Measurements from ENCODE around the gene OR51B2. TPM values are rescaled to one million over a fixed set of nuclear protein-coding genes. Genes with fewer than 3 reads are reported as not detected.

Gene OR51B2
- total RNA-seq, 8 experiments from 2014 or later, result 0.23 to 0.36 TPM; not detected in 6

DNA sequence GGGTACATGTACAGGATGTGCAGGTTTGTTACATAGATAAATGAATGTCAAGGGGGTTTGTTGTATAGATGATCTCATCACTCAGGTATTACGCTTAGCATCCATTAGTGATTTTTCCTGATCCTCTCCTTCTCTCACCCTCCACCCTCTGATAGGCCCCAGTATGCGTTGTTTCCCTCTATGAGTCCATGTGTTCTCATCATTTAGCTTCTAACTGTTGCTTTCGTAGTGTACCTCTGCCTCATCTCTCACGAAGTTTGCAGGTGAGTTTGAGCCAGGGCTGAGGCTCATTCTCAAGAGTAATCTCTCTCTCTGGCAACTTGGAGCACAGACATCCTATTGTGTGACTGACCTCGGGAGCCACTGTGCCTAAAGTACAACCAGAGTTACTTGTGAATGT is 49.7 kb downstream of the OR51B2 start:
- ATAC-seq (replicated peaks in 6 of 8), result no peak
- no peak overlapping the region for H3K27ac ChIP-seq
- in situ Hi-C loops (cut with MboI; ENCODE audit: low pct_unique_long_range_greater_than_20kb in 2 of 9, low sequenced_read_pairs in 9 of 9, unreplicated experiment in 9 of 9), result no loop called here

More for the DNA sequence above, 49.7 kb downstream of the OR51B2 start:
- no peaks in the 10 kb centered on the region for H3K4me1 ChIP-seq (replicated peaks in 1 of 2)
- WGBS, 10 experiments, result 61 to 100% (median 79%) methylated on average over 1 to 5 of the region's 5 CpGs; no CpG with 5 or more reads in 1 of the 10 experiments
- H3K4me3 ChIP-seq, result no peak overlapping the region

Other genes with a start within 250 kb of the OR51B2 start
- gene OR52A5, start 185.9 kb downstream of the OR51B2 start, total RNA-seq, result 1 to 10 TPM in 1 of 8 experiments, under 1 TPM in 5, not detected in 2; 0.04 to 1.6 (median 0.18) TPM
- under 1 TPM in 7 of 8 experiments, not detected in 1; under 0.01 to 0.56 (median 0.05) TPM for gene OR52A1, start 169.5 kb downstream of the OR51B2 start, total RNA-seq
- under 1 TPM in 3 of 8 experiments, not detected in 5; 0.37 to 0.85 (median 0.46) TPM for gene OR51V1, start 123.6 kb downstream of the OR51B2 start, total RNA-seq
- gene HBB, start 97.2 kb downstream of the OR51B2 start, total RNA-seq, result under 1 TPM in 1 of 8 experiments, not detected in 7; 0.71 TPM
- under 1 TPM in 1 of 8 experiments, not detected in 7; 0.46 TPM for gene HBD, start 89.8 kb downstream of the OR51B2 start, total RNA-seq
- gene HBG1, start 74.4 kb downstream of the OR51B2 start, total RNA-seq, result under 1 TPM in 1 of 8 experiments, not detected in 7; 0.25 TPM
- gene HBG2, start 69.5 kb downstream of the OR51B2 start, total RNA-seq, result not detected
- under 1 TPM in 1 of 8 experiments, not detected in 7; 0.50 TPM for gene HBE1, start 54.4 kb downstream of the OR51B2 start, total RNA-seq
- under 1 TPM in 3 of 8 experiments, not detected in 5; 0.52 to 0.90 (median 0.61) TPM for gene OR51B4, start 22.4 kb downstream of the OR51B2 start, total RNA-seq
- under 1 TPM in 6 of 8 experiments, not detected in 2; 0.25 to 0.92 (median 0.51) TPM for gene OR51B5, start 19.2 kb upstream of the OR51B2 start, total RNA-seq
- under 1 TPM in 4 of 8 experiments, not detected in 4; 0.21 to 0.55 (median 0.32) TPM for gene OR51B6, start 27.2 kb upstream of the OR51B2 start, total RNA-seq
- gene OR51M1, start 59.5 kb upstream of the OR51B2 start, total RNA-seq, result under 1 TPM in 7 of 8 experiments, not detected in 1; 0.05 to 0.66 (median 0.20) TPM
- gene OR51Q1, start 97.8 kb upstream of the OR51B2 start, total RNA-seq, result 1 to 10 TPM in 1 of 8 experiments, under 1 TPM in 4, not detected in 3; 0.11 to 1.2 (median 0.46) TPM
- gene OR51I1, start 117.2 kb upstream of the OR51B2 start, total RNA-seq, result under 1 TPM in 4 of 8 experiments, not detected in 4; 0.16 to 0.66 (median 0.49) TPM
- gene OR51I2, start 125.0 kb upstream of the OR51B2 start, total RNA-seq, result under 1 TPM in 6 of 8 experiments, not detected in 2; 0.11 to 0.47 (median 0.16) TPM
- under 1 TPM in 5 of 8 experiments, not detected in 3; 0.22 to 0.57 (median 0.40) TPM for gene OR52D1, start 164.4 kb upstream of the OR51B2 start, total RNA-seq
- gene UBQLN3, start 185.7 kb upstream of the OR51B2 start, total RNA-seq, result under 1 TPM in 7 of 8 experiments, not detected in 1; 0.11 to 0.52 (median 0.23) TPM
- gene UBQLNL, start 192.4 kb upstream of the OR51B2 start, total RNA-seq, result under 1 TPM; 0.15 to 0.73 (median 0.33) TPM
- gene OR52H1, start 224.2 kb upstream of the OR51B2 start, total RNA-seq, result under 1 TPM in 7 of 8 experiments, not detected in 1; 0.17 to 0.87 (median 0.47) TPM